HG03575 (cell line): ENCODE measurements around the gene TPD52L2.

Experiments
- ATAC-seq: cut with Tn5 transposase; IDR thresholded peaks from one replicate; pipeline ENCODE4 v1.9.1; 2021; ENCODE audit not compliant: unreplicated experiment, insufficient number of reproducible peaks, low FRiP score; ENCODE audit errors: extremely low read depth

The TPD52L2 gene

DNA sequence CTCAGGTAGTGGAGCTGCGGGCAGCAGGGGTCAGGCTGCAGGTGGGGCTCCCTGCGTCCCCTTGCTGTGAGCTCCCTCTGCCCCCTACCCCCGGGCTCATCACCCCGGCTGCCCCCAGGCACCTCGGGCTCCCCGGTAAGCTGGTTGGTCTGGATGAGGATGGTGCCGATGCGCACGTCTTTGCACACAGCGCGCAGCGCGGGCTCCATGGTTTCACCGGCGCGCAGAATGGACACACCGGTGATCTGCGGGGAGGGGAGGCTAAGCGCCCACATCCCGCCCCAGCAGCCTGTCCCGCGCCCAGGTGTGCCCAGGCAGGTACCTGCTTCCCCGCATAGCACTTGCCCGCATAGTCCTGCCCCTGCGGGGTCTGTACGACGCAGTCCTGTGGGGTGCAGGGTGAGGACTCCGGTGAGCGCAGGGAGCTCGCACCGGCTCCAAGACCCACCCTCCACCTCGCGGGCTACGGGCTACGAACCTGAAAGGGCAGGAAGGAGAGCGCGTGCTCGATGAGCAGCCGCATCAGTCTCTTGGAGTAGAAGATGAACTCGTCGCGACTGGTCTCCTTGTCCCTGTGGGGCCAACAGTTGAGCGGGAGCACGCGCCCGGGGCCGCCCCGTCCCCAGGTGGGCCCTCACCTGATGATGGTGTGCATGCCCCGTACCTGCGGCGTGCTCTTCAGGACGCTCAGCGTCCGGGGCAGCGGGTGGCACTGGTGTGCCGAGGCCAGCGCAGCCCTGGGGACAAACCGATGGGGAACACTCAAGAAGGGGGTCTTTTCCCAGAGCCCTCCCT lies 75.6 kb downstream of the TPD52L2 start:
- ATAC-seq: no peak
